Coronary artery (tissue), 2 donors: ENCODE measurements around the gene MYBPH.

ENCODE experiments used
- DNase-seq: peaks from one replicate; pipeline ENCODE4 v3.0.0-alpha.2; 2017; ENCODE audit warnings: low spot score
- H3K27ac ChIP-seq, 2 donors: fragments of 200-600 bp; sonication (generic); one replicate each; pipeline ENCODE4 v1.5.1; 2016 to 2019
- H3K4me3 ChIP-seq: fragments of 200-600 bp; sonication (generic); 2 replicates; pipeline ENCODE4 v1.5.1; 2016; ENCODE audit warnings: mild to moderate bottlenecking, moderate library complexity
- TF ChIP-seq, protein P1 (sequence below): fragments of 200-600 bp; sonication (generic); IDR thresholded peaks from one replicate; pipeline ENCODE4 v1.5.1; 2019; ENCODE audit warnings: antibody characterized with exemption

MYBPH gene

DNA sequence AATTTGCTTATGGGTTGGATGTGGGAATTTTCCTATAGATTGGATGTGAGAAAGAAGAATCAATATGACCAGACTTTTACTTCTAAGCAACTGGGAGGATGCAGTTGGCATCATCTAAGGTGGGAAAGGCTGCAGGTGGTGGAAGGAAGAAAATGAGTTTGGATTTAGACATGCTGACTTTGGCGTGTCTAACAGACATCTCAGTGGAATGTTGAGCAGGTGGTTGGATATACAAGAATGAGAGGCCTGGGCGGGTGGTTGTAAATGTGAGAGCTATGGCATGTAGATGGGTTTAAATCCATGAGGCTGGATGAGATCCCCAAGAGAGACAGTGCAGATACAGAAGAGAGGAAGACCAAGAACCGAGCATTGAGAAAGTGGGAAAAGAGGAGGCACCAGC, 37.6 kb downstream of the MYBPH start:
- Histone ChIP-seq H3K27ac (no peak overlapping the region), H3K4me3 (no peak overlapping the region)
- TF ChIP-seq, protein P1, sequence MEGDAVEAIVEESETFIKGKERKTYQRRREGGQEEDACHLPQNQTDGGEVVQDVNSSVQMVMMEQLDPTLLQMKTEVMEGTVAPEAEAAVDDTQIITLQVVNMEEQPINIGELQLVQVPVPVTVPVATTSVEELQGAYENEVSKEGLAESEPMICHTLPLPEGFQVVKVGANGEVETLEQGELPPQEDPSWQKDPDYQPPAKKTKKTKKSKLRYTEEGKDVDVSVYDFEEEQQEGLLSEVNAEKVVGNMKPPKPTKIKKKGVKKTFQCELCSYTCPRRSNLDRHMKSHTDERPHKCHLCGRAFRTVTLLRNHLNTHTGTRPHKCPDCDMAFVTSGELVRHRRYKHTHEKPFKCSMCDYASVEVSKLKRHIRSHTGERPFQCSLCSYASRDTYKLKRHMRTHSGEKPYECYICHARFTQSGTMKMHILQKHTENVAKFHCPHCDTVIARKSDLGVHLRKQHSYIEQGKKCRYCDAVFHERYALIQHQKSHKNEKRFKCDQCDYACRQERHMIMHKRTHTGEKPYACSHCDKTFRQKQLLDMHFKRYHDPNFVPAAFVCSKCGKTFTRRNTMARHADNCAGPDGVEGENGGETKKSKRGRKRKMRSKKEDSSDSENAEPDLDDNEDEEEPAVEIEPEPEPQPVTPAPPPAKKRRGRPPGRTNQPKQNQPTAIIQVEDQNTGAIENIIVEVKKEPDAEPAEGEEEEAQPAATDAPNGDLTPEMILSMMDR = no peak
- DNase-seq = no peak

DNA sequence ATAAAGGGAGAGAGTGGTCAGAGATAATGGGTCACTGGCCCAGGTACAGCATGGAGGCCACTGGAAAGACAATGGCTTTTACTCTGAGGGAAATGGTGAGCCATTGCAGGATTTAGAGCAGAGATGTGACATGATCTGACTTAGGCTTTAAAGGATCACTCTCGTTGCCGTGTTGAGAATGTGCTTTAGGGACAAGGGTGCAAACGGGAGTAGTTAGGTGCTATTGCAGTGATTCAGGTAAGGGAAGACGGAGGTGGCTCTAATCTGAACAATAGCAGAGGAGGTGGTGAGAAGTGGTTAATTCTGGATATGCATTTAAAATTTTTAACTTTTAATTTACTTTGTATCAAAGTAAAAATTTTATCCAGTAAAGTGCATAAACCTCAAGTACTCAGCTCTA, 38.3 kb downstream of the MYBPH start:
- DNase-seq = no peak
- Histone ChIP-seq H3K4me3 (no peak overlapping the region), H3K27ac (no peak overlapping the region)
- TF ChIP-seq, protein P1 = no peak

DNA sequence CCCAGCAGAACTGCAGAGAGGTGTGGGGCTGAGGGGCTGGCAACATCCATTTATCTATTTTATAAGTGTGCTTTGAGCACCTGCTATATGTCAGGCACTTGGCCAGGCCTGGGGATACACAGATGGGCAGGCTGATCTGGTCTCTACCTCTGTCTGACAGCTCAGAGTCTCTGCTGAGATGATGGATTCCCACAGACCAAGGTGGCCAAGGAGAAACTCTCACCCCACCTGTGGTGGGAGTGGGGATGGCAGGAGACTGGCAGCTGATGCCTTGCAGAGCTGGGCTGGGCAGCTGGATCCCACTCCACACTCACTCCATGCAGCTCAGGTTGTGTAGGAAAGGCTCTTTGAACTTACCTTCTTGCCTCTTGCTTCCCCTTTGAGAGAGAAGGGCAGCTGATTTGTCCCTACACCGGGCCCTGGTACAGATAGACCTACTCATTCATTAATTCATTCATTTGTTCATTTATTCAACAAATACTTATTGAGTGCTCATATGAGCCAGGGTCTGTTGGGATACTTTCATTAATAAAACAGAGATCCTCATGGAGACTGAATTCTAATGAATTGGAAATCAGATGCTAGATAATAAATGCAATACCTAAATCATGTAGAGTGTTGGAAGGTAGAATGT, 39.1 kb downstream of the MYBPH start:
- H3K27ac ChIP-seq = no peak overlapping the region
- TF ChIP-seq, protein P1 = no peak
- no peak for DNase-seq
- H3K4me3 ChIP-seq = no peak overlapping the region

DNA sequence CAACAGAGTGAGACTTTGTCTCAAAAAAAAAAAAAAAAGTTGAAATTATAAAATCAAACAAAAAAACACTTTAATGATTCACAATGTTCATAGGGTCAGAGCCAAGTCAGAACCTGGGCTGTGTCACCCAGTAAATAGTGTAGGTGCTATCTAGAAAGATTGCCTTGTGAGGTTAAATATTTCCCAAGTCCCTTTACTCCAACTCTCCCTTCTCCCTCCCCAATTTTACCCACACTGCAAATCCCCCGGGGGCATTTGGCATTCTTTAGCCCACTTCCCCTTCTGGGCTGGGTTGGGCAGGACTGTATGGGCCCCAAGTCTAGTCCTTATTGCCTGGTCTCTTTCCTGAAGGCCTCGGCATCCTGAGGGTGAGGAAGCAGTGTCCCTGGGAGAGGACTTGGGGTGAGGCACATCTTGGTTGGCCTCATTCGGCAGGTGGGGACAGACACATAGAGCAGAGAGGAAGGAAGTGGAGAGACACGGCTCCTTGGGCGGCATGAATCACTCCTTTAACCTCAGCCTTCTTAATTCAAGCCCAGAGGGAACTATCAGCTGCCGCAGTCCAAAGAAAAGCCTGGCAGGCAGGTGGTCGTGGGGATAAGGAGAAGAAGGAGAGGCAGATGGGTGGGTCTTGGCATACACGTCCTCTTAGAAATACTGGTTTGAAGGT, 39.9 kb downstream of the MYBPH start:
- TF ChIP-seq, protein P1 = no peak
- Histone ChIP-seq H3K27ac (no peak overlapping the region), H3K4me3 (no peak overlapping the region)
- DNase-seq = no peak

DNA sequence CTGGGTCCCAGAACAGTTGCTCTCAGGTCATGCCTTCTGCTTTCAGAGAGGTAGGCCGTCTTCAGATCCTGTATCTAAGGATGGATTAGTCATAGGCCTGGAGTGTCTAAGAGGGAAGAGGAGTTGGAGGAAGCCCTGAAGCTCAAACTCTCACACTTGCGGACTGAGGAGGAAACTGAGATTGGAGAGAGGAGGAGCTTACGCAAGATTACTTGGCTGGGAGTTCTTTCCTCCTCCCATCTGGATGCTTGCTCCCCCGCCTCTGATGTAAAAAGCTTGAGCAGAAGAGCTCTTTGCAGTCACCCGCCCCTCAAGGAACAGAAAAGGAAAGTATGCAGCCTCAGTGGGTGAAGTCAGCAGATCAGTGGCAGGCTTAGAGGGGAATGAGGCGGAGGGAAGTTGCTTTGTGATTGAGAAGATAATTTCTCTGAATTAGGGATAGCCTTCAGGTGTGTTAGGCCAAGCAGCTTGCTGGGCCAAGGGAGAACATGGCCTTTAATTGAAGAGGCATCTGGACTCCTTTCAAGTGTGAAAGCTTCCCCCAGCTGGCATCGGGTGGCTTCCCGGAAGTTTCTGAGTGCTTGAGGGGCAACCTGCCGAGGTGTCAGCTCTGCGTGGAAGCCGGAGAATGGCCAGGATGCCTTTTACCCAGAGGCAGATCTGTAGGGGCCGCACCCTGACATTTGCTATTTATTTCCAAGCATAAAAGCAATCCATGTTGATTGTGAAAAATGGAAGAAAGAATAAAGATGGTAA, 41.5 kb downstream of the MYBPH start:
- TF ChIP-seq, protein P1 = no peak
- DNase-seq = no peak
- Histone ChIP-seq H3K4me3 (no peak overlapping the region), H3K27ac (peak overlapping the region in 1 of 2 donors; percentile 55)

DNA sequence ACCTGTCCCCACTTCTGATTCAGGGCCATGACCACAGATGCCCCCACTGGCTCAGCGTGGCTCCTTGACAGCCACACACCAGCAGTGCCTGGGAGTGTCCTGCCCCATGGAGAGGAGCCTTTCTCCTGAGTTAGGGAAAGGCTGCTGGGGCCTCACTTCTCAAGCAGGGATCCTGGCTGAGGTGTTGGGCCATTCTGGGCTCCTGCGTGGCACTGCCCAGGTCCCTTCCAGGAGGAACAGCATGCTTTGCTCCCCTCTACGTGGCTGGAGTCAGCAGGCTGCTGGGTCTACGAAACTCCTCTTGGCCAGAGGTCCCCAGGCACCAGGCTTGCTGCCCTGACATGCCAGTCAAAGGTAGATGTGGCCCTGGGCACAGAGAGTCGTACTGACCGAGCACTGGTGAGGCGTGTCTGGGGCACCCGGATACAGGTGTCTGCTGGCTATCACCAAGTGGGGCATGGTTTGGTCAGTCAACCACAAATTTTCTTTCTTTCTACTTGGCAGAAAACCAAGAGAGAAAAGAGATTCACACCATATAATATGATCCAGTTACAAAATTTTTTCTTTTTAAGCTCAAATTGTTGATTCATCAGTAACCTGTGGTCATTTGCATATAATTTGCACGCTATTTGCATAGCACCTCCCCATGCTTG, 44.0 kb downstream of the MYBPH start:
- H3K4me3 ChIP-seq = no peak overlapping the region
- TF ChIP-seq, protein P1 = no peak
- no peak for DNase-seq

More for the DNA sequence above, 44.0 kb downstream of the MYBPH start:
- no peak overlapping the region for H3K27ac ChIP-seq
